Measurements from ENCODE around the gene ETV5.

- TF ChIP-seq POLR2A (IDR thresholded peaks at IDR 0.05) (no peak), CTCF (IDR thresholded peaks at IDR 0.05) (no peak)
Measured at GRCh38 chr3:186054792-186055352, 54.0 kb downstream of the ETV5 start.

Data from esophagus squamous epithelium (tissue), 4 donors.